ENCODE data around the gene BEND7.

BEND7 gene

DNA sequence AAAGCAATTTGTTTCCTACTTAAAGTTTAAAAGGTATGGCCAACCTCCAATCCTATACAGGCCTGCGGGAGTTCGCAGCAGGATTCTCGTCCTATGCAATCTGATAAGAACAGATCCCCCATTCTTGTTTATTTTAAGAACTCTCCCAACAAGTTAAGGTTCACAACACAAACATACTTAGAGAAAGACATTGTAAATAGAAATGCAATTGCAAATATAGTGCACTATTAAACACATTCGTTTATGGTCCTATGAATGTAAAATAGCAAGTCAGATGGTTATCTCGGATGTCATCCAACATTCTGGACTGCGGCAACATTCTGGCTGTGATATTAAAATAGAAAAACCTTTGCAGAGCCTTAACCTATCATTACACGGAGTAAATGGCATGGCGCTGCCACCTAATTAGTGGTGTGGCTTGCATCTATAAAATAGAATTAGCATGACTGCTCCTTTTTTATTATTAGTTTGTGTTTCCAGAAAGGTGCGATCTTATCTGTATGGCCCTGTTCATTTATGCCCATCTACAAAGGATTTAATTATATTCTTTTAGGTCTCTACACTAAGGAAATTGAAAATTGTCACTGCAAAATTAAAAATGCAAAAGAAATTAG is 37.0 kb downstream of the BEND7 start:
- no peak for DNase-seq (ENCODE audit: low spot score)
- H3K27ac ChIP-seq = no peak overlapping the region
- CTCF ChIA-PET = interaction anchor here (0.6 kb wide), 1 partner anchor 987 kb away, joined by 7 read pairs; no protein-coding TSS in a partner anchor
- TF ChIP-seq CTCF (conservative IDR thresholded peaks at IDR 0.05; ENCODE audit: low read depth) = no peak
- POLR2A ChIA-PET (ENCODE audit: low non-redundant PET) = no interaction called here

DNA sequence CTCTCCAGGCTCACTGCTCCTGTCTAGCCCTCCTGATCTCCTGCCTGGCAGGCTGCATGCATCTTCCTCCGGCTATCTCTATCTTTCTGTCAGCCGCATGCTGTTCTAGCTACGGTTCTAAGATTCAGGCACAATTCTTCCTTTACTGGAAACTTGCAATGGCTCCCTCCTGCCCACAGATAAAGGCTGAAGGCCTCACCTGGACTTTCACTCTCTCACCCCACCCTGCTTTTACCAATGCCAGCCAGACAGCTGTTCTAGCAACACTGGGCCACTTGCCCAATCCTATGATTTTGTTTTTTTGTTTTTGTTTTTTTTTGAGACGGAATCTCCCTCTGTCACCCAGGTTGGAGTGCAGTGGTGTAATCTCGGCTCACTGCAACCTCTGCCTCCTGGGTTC is 38.3 kb downstream of the BEND7 start:
- ChIA-PET CTCF (interaction anchor here (0.7 kb wide), 1 partner anchor 826 kb away, joined by 5 read pairs; no protein-coding TSS in a partner anchor), POLR2A (ENCODE audit: low non-redundant PET) (no interaction called here)
- TF ChIP-seq CTCF (conservative IDR thresholded peaks at IDR 0.05; ENCODE audit: low read depth) = no peak
- DNase-seq (ENCODE audit: low spot score) = no peak
- no peak overlapping the region for H3K27ac ChIP-seq

- POLR2A ChIA-PET (ENCODE audit: low non-redundant PET) = no interaction called here
- TF ChIP-seq CTCF (conservative IDR thresholded peaks at IDR 0.05; ENCODE audit: low read depth) = no peak
- CTCF ChIA-PET = interaction anchor here (0.6 kb wide), 1 partner anchor 277 kb away, joined by 3 read pairs; no protein-coding TSS in a partner anchor
- no peak for DNase-seq (ENCODE audit: low spot score)
- H3K27ac ChIP-seq = no peak overlapping the region
Measured at GRCh38 chr10:13489035-13489599, 39.7 kb downstream of the BEND7 start.

DNA sequence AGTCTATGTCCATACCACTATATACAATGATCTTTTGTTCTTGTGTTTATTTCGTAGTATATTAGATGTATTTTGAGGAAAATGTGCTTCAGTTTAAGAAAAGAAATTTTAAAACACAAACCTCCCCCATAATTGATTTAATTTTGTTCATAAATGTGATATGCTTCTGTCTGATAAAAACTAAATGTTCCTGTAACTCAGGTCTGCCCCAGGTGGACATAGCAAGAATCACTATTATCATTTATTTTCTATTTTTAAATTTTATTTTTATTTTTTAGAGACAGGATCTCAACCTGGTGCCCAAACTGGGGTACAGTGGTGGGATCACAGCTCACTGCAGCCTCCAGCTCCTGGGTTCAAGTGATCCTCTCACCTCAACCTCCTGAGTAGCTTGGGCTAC is 43.2 kb downstream of the BEND7 start:
- CTCF ChIA-PET = interaction anchor here (0.6 kb wide), 2 partner anchors 11 to 16 kb away, joined by 3 read pairs; no protein-coding TSS in a partner anchor
- no peak overlapping the region for H3K27ac ChIP-seq
- POLR2A ChIA-PET (ENCODE audit: low non-redundant PET) = no interaction called here
- TF ChIP-seq CTCF (conservative IDR thresholded peaks at IDR 0.05; ENCODE audit: low read depth) = no peak
- peak; percentile 46 for DNase-seq (ENCODE audit: low spot score)

DNA sequence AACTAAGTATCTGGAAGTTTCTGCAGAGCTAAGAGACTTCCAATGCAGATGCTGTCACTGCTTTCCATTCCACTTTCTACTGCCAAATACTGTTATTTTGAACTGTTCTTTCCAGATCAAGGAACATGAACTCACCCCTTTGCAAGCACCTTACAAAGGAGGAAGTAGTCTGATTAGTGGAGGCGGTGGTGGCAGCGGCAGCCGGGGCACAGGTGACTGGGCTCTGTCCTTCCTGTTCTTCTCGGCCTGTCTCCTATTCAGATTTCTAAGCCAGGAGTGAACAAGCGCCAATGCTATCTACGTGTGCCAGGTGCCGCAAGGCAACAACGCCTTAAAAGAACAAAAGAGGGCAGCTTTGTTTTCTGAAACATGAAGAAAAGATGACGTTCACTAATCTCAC is 44.9 kb downstream of the BEND7 start:
- no peak overlapping the region for H3K27ac ChIP-seq
- ChIA-PET CTCF (interaction anchor here (0.5 kb wide), 1 partner anchor 21 kb away, joined by 3 read pairs; no protein-coding TSS in a partner anchor), POLR2A (ENCODE audit: low non-redundant PET) (no interaction called here)
- no peak for DNase-seq (ENCODE audit: low spot score)
- no peak for TF ChIP-seq CTCF (conservative IDR thresholded peaks at IDR 0.05; ENCODE audit: low read depth)

- no peak for TF ChIP-seq CTCF (conservative IDR thresholded peaks at IDR 0.05; ENCODE audit: low read depth)
- POLR2A ChIA-PET (ENCODE audit: low non-redundant PET) = interaction anchor here (0.6 kb wide), 1 partner anchor 11 kb away, joined by 3 read pairs; no protein-coding TSS in a partner anchor
- DNase-seq (ENCODE audit: low spot score) = no peak
- CTCF ChIA-PET = no interaction called here
- no peak overlapping the region for H3K27ac ChIP-seq
Measured at GRCh38 chr10:13483073-13483472, 45.7 kb downstream of the BEND7 start.

Measured in RWPE1 (cell line).